Smooth muscle cell (in vitro differentiated cells): ENCODE results near the gene RAD51B. TPM values are rescaled to one million over a fixed set of nuclear protein-coding genes. Genes with fewer than 3 reads are reported as not detected.
A peak's percentile ranks its signal among the peaks of the same experiment; 100 is the strongest.
"Not testable (repeated sequence)": the region's sequence is repeated elsewhere in the genome, so short reads cannot be mapped to it uniquely, and the experiment has no call there.

Experiments
- DNase-seq: peaks from one replicate; lab custom pipeline; 2025; ENCODE audit not compliant: unreplicated experiment; lab: John Stamatoyannopoulos, UW
- H2AFZ ChIP-seq: fragments of 200-600 bp; sonication (generic); 2 replicates; pipeline ENCODE4 v1.6.0; 2016; ENCODE audit warnings: antibody characterized with exemption, low read depth, mild to moderate bottlenecking
- H3F3A ChIP-seq: fragments of 200-600 bp; sonication (generic); 2 replicates; pipeline ENCODE4 v1.6.0; 2017; ENCODE audit warnings: antibody characterized with exemption, low read depth
- H3K27ac ChIP-seq: fragments of 200-600 bp; sonication (generic); 2 replicates; pipeline ENCODE4 v1.5.1; 2016; ENCODE audit warnings: low read depth, mild to moderate bottlenecking
- H3K27me3 ChIP-seq: fragments of 200-600 bp; sonication (generic); 2 replicates; pipeline ENCODE4 v1.6.1; 2016; ENCODE audit warnings: low read depth, mild to moderate bottlenecking
- H3K36me3 ChIP-seq: fragments of 200-600 bp; sonication (generic); 2 replicates; pipeline ENCODE4 v1.5.1; 2016; ENCODE audit warnings: low read depth
- H3K4me1 ChIP-seq: fragments of 200-600 bp; sonication (generic); 2 replicates; pipeline ENCODE4 v1.5.1; 2016; ENCODE audit warnings: low read depth
- H3K4me2 ChIP-seq: fragments of 200-600 bp; sonication (generic); 2 replicates; pipeline ENCODE4 v1.6.0; 2016; ENCODE audit warnings: mild to moderate bottlenecking
- H3K4me3 ChIP-seq: fragments of 200-600 bp; sonication (generic); 2 replicates; pipeline ENCODE4 v1.5.1; 2016; ENCODE audit warnings: mild to moderate bottlenecking
- H3K79me2 ChIP-seq: fragments of 200-600 bp; sonication (generic); 2 replicates; pipeline ENCODE4 v1.6.0; 2016; ENCODE audit warnings: low read depth, mild to moderate bottlenecking
- H3K9ac ChIP-seq: fragments of 200-600 bp; sonication (generic); 2 replicates; pipeline ENCODE4 v1.6.0; 2016; ENCODE audit warnings: low read depth
- H3K9me3 ChIP-seq: fragments of 200-600 bp; sonication (generic); replicated peaks from 2 replicates; pipeline ENCODE4 v1.5.1; 2016; ENCODE audit warnings: low read depth
- H4K20me1 ChIP-seq: fragments of 200-600 bp; sonication (generic); 2 replicates; pipeline ENCODE4 v1.6.0; 2016; ENCODE audit warnings: low read depth
- CTCF ChIP-seq: fragments of 200-600 bp; sonication (generic); IDR thresholded peaks from 2 replicates; pipeline ENCODE4 v1.5.1; 2017; ENCODE audit warnings: borderline replicate concordance, mild to moderate bottlenecking, antibody characterized with exemption; ENCODE audit not compliant: insufficient read depth, poor library complexity, severe bottlenecking
- WGBS: methylation state at CpG from one replicate; pipeline ENCODE4 v1.1.7; 2016; ENCODE audit warnings: low lambda C conversion rate; 5-methylcytosine and 5-hydroxymethylcytosine counted together
- polyA plus RNA-seq: library from polyadenylated mRNA; unstranded; fragments of >200 nt; fragmentation: Nextera tagmentation; extraction: Ambion mirVana; gene quantifications from 2 replicates; pipeline ENCODE4 v1.2.1, GENCODE V29; 2016
- total RNA-seq: library from RNA; depleted of rRNA; stranded (reverse); fragments of >200 nt; gene quantifications from 2 replicates; pipeline ENCODE4 v1.2.3, GENCODE V29; 2014

Gene RAD51B
- total and polyA plus RNA-seq, 2 experiments from 2014 or later: 4.6 to 5.3 TPM

GRCh38 chr14:68216079-68216478, 396.5 kb downstream of the RAD51B start:
- Histone ChIP-seq H2AFZ (no peak overlapping the region), H3K9me3 (no peaks in the 10 kb centered on the region), H3F3A (no peaks in the 10 kb centered on the region), H3K36me3 (no peaks in the 10 kb centered on the region), H3K79me2 (no peaks in the 10 kb centered on the region), H3K4me2 (no peak overlapping the region), H3K27ac (no peak overlapping the region), H3K4me3 (no peak overlapping the region), H3K9ac (no peak overlapping the region), H4K20me1 (no peaks in the 10 kb centered on the region), H3K4me1 (peaks cover 7% of the 10 kb centered on the region), H3K27me3 (no peaks in the 10 kb centered on the region)
- no peak for TF ChIP-seq CTCF
- no peak for DNase-seq
- WGBS: 26% methylated on average over 3 of the region's 3 CpGs

- Histone ChIP-seq H3K9me3 (no peaks in the 10 kb centered on the region), H3K27ac (peak overlapping the region; percentile 66), H3K27me3 (no peaks in the 10 kb centered on the region), H3K4me3 (no peak overlapping the region), H3K36me3 (no peaks in the 10 kb centered on the region), H3K4me1 (peaks cover 4% of the 10 kb centered on the region), H3K9ac (no peak overlapping the region), H2AFZ (no peak overlapping the region), H3K79me2 (no peaks in the 10 kb centered on the region), H3K4me2 (no peak overlapping the region), H4K20me1 (no peaks in the 10 kb centered on the region), H3F3A (no peaks in the 10 kb centered on the region)
- TF ChIP-seq CTCF: no peak
- WGBS: 90% methylated on average over 3 of the region's 3 CpGs
- no peak for DNase-seq
Measured at GRCh38 chr14:68216957-68217356, 397.4 kb downstream of the RAD51B start.

- Histone ChIP-seq H3F3A (no peaks in the 10 kb centered on the region), H3K27me3 (no peaks in the 10 kb centered on the region), H3K4me2 (no peak overlapping the region), H3K27ac (peak overlapping the region; percentile 66), H3K9me3 (no peaks in the 10 kb centered on the region), H3K4me1 (peaks cover 4% of the 10 kb centered on the region), H3K36me3 (no peaks in the 10 kb centered on the region), H2AFZ (no peak overlapping the region), H3K79me2 (no peaks in the 10 kb centered on the region), H3K4me3 (no peak overlapping the region), H3K9ac (no peak overlapping the region), H4K20me1 (no peaks in the 10 kb centered on the region)
- no peak for TF ChIP-seq CTCF
- no peak for DNase-seq
Measured at GRCh38 chr14:68217791-68218340, 398.3 kb downstream of the RAD51B start.

GRCh38 chr14:68219407-68219806, 399.8 kb downstream of the RAD51B start:
- no peaks in the 10 kb centered on the region for H3K27me3 ChIP-seq
- H3K4me3 ChIP-seq: no peak overlapping the region
- TF ChIP-seq CTCF: no peak
- no peaks in the 10 kb centered on the region for H3K9me3 ChIP-seq
- no peak overlapping the region for H3K4me2 ChIP-seq
- WGBS: 90% methylated on average over 7 of the region's 7 CpGs
- no peaks in the 10 kb centered on the region for H3K79me2 ChIP-seq
- H3K9ac ChIP-seq: no peak overlapping the region
- DNase-seq: no peak
- H3F3A ChIP-seq: no peaks in the 10 kb centered on the region
- H4K20me1 ChIP-seq: no peaks in the 10 kb centered on the region
- no peaks in the 10 kb centered on the region for H3K36me3 ChIP-seq
- H2AFZ ChIP-seq: no peak overlapping the region
- H3K4me1 ChIP-seq: peaks cover 10% of the 10 kb centered on the region
- no peak overlapping the region for H3K27ac ChIP-seq

- H2AFZ ChIP-seq, H3K27ac ChIP-seq, H3K9ac ChIP-seq, H3K27me3 ChIP-seq, H3K36me3 ChIP-seq, DNase-seq, H3F3A ChIP-seq, H3K4me2 ChIP-seq, H3K79me2 ChIP-seq, H3K4me1 ChIP-seq, H4K20me1 ChIP-seq, H3K4me3 ChIP-seq, H3K9me3 ChIP-seq: not testable (repeated sequence)
- 99% methylated on average over 2 of the region's 2 CpGs for WGBS
Measured at GRCh38 chr14:68221046-68221445, 401.5 kb downstream of the RAD51B start.
